CD4-positive, alpha-beta T cell (primary cell): Measurements from ENCODE around the gene KCNH1. TPM values are rescaled to one million over a fixed set of nuclear protein-coding genes. Genes with fewer than 3 reads are reported as not detected.

Source experiments
- ATAC-seq: fragments of 200-7000 bp; cut with Tn5 transposase; one replicate; pipeline ENCODE4 v1.10.0; 2022; ENCODE audit warnings: mild to moderate bottlenecking; ENCODE audit not compliant: poor library complexity
- CTCF ChIA-PET: fragments of 350-600 bp; sonication (Branson Sonifier 250); formaldehyde crosslinking; loops from one replicate; lab custom pipeline; 2021; ENCODE audit warnings: antibody characterized with exemption, inconsistent platforms; lab: Charles Lee
- POLR2A ChIA-PET: fragments of 350-600 bp; sonication (Branson Sonifier 250); formaldehyde crosslinking; loops from one replicate; lab custom pipeline; 2021; ENCODE audit warnings: antibody characterized with exemption, inconsistent platforms; lab: Charles Lee
- DNase-seq, 14 experiments: peaks; one replicate each; pipeline ENCODE4 v3.0.0-alpha.2; 2013 to 2020; ENCODE audit warnings: mixed read lengths in 2 of 14
- H3K27ac ChIP-seq, 2 donors: one replicate each; pipeline versions ENCODE4 v1.5.1 to v1.7.0; 2013; ENCODE audit warnings: low read length in 2 of 2, low read depth in 1 of 2, mild to moderate bottlenecking in 1 of 2
- H3K27me3 ChIP-seq, 2 experiments: 1 replicate in 1 of 2; 2 replicates in 1 of 2; pipeline versions ENCODE4 v1.6.1 to v1.7.0; 2013; ENCODE audit warnings: low read length in 2 of 2, control low read depth in 1 of 2, mild to moderate bottlenecking in 1 of 2, moderate library complexity in 1 of 2; ENCODE audit not compliant: insufficient read depth in 2 of 2, control insufficient read depth in 1 of 2
- H3K36me3 ChIP-seq: one replicate; pipeline ENCODE4 v1.6.1; 2013; ENCODE audit warnings: low read length, control low read depth; ENCODE audit not compliant: insufficient read depth
- H3K4me1 ChIP-seq: one replicate; pipeline ENCODE4 v1.6.1; 2013; ENCODE audit warnings: low read length, control low read depth; ENCODE audit not compliant: insufficient read depth
- H3K4me3 ChIP-seq: one replicate; pipeline ENCODE4 v1.5.1; 2013; ENCODE audit warnings: mild to moderate bottlenecking, low read length, moderate library complexity
- H3K9me3 ChIP-seq, 2 experiments: 1 replicate in 1 of 2; 2 replicates in 1 of 2; pipeline versions ENCODE4 v1.6.1 to v1.7.0; 2013; ENCODE audit warnings: low read length in 2 of 2, mild to moderate bottlenecking in 2 of 2, control low read depth in 1 of 2, moderate library complexity in 1 of 2; ENCODE audit not compliant: control insufficient read depth in 1 of 2, insufficient read depth in 1 of 2
- H3K27ac Mint-ChIP-seq: one replicate; pipeline ENCODE4 v1.8.0; 2020; ENCODE audit warnings: mixed read lengths
- H3K27me3 Mint-ChIP-seq: one replicate; pipeline ENCODE4 v1.8.0; 2021; ENCODE audit warnings: mixed read lengths
- H3K36me3 Mint-ChIP-seq: one replicate; pipeline ENCODE4 v1.8.0; 2021; ENCODE audit warnings: low read depth, mixed read lengths
- H3K4me1 Mint-ChIP-seq: one replicate; pipeline ENCODE4 v1.8.0; 2021; ENCODE audit warnings: low read depth, mixed read lengths
- H3K4me3 Mint-ChIP-seq: one replicate; pipeline ENCODE4 v1.8.0; 2020; ENCODE audit warnings: mild to moderate bottlenecking, mixed read lengths
- H3K9me3 Mint-ChIP-seq: one replicate; pipeline ENCODE4 v1.8.0; 2020; ENCODE audit warnings: mixed read lengths
- intact Hi-C, 2 experiments: fragments of 100-400 bp; cut with DNase I in 1 of 2; cut with micrococcal nuclease in 1 of 2; formaldehyde crosslinking; loops; one replicate each; pipeline versions ENCODE4 v1.15.1 to v1.9.0; 2023 to 2025; cut with DNase I, micrococcal nuclease
- total RNA-seq, 174 experiments: library from RNA in 2 of 174; stranded (reverse) in 2 of 174; gene quantifications; one replicate each; pipeline ENCODE4 v1.2.3 and lab custom pipeline; 2021 to 2026
- TF ChIP-seq, protein P1 (sequence below): fragments of 200-600 bp; IDR thresholded peaks from one replicate; pipeline ENCODE4 v1.8.0; 2022; ENCODE audit warnings: antibody characterized with exemption, mild to moderate bottlenecking

KCNH1 gene
- total RNA-seq, 2 experiments from 2014 or later: not detected

DNA sequence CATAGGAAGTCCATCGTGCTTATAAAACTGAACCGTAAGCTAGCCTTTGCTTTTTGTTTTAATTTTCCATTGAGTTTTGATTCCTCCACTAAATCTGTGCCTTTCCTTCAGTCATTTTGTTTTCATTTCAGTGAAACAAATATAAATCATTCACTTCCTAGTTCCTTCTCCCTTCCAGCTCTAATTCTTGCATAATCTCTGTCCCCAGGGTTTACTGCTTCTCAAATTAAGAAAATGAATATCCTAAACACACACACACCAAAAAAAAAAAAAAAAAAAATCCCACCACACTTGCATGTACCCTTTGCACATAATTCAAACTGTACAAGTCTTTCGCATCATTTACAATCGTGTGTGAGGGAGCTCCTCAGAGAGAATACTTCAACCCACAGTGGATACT is 6.8 kb downstream of the KCNH1 start:
- ChIA-PET CTCF (interaction anchor here (1.0 kb wide), 1 partner anchor 1998 kb away, joined by 4 read pairs; no protein-coding TSS in a partner anchor), POLR2A (no interaction called here)
- Histone ChIP-seq H3K27me3 (peaks cover 9 to 24% of the 10 kb centered on the region in 2 experiments), H3K9me3 (no peaks in the 10 kb centered on the region), H3K4me1 (no peaks in the 10 kb centered on the region), H3K36me3 (no peaks in the 10 kb centered on the region), H3K4me3 (no peak overlapping the region), H3K27ac (no peak overlapping the region)
- Mint-ChIP-seq H3K4me3 (no peak overlapping the region), H3K4me1 (no peaks in the 10 kb centered on the region), H3K9me3 (no peaks in the 10 kb centered on the region), H3K27me3 (peaks cover 70% of the 10 kb centered on the region), H3K27ac (no peak overlapping the region), H3K36me3 (no peaks in the 10 kb centered on the region)
- TF ChIP-seq, protein P1, sequence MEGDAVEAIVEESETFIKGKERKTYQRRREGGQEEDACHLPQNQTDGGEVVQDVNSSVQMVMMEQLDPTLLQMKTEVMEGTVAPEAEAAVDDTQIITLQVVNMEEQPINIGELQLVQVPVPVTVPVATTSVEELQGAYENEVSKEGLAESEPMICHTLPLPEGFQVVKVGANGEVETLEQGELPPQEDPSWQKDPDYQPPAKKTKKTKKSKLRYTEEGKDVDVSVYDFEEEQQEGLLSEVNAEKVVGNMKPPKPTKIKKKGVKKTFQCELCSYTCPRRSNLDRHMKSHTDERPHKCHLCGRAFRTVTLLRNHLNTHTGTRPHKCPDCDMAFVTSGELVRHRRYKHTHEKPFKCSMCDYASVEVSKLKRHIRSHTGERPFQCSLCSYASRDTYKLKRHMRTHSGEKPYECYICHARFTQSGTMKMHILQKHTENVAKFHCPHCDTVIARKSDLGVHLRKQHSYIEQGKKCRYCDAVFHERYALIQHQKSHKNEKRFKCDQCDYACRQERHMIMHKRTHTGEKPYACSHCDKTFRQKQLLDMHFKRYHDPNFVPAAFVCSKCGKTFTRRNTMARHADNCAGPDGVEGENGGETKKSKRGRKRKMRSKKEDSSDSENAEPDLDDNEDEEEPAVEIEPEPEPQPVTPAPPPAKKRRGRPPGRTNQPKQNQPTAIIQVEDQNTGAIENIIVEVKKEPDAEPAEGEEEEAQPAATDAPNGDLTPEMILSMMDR: no peak
- intact Hi-C loops: no loop called here
- no peak for ATAC-seq
- DNase-seq: no peak

DNA sequence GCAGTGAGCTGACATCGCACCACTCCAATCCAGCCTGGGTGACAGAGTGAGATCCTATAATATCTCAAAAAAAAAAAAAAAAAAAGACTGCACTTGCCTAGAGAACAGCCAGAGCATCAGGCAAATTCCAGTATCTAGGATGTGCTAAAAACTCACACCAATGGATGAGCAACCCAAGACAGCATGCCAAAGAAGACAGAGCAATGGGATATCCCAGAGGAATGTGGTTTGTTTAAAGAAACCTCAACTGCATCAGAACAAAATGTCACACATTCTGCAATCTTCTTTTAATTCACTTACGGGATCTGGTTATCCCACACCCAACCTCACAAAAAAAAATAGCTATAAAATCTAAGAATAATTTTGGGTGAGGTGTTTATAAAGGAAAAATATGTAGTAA is 7.3 kb downstream of the KCNH1 start:
- Histone ChIP-seq H3K4me1 (no peaks in the 10 kb centered on the region), H3K27ac (no peak overlapping the region), H3K9me3 (no peaks in the 10 kb centered on the region), H3K36me3 (no peaks in the 10 kb centered on the region), H3K4me3 (no peak overlapping the region), H3K27me3 (peaks cover 7 to 19% of the 10 kb centered on the region in 2 experiments)
- Mint-ChIP-seq H3K4me1 (no peaks in the 10 kb centered on the region), H3K27ac (no peak overlapping the region), H3K27me3 (peaks cover 69% of the 10 kb centered on the region), H3K4me3 (no peak overlapping the region), H3K36me3 (no peaks in the 10 kb centered on the region), H3K9me3 (no peaks in the 10 kb centered on the region)
- ChIA-PET POLR2A (no interaction called here), CTCF (interaction anchor here (1.0 kb wide), 1 partner anchor 1999 kb away, joined by 4 read pairs; no protein-coding TSS in a partner anchor)
- TF ChIP-seq, protein P1: no peak
- no peak for ATAC-seq
- no peak for DNase-seq
- intact Hi-C loops: no loop called here

DNA sequence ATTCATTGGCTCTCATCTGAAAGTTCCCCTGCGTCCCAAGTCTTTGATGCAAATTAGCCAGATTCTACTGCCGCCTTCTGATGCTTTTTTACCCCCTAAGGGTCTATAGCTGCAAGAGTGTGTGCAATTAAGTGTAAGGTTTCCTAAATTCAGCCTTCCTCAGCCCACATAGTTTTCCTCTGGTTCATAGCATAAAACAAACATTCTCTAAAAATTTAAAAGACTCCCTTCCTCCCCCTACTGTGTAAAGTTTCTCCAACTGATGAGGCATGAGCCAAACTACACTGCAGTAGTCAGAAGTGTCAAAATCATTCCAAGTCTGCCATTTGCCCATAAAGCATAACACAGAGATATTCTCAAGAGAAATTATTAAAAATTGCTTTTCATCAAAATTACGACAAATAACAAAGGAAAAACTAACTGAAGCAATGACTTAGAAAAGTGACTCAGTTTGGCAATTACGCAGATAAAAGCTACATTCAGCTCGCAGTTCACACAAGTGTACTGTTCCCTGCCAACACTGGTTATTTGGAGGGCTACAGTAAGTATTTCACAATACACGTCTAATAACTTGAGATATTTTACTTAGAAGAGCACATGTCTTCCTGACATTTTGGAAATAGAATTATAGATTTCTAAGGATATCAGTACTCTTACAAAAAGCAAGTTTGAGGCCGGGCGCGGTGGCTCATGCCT is 15.4 kb downstream of the KCNH1 start:
- no peak overlapping the region for H3K27ac ChIP-seq
- DNase-seq: no peak
- no peaks in the 10 kb centered on the region for H3K36me3 ChIP-seq
- no peak overlapping the region for H3K4me3 ChIP-seq
- Mint-ChIP-seq H3K9me3 (no peaks in the 10 kb centered on the region), H3K4me3 (no peak overlapping the region), H3K4me1 (no peaks in the 10 kb centered on the region), H3K36me3 (no peaks in the 10 kb centered on the region), H3K27me3 (peaks cover 73% of the 10 kb centered on the region), H3K27ac (no peak overlapping the region)
- CTCF ChIA-PET: no interaction called here
- ATAC-seq: no peak
- POLR2A ChIA-PET: no interaction called here
- H3K27me3 ChIP-seq: peaks cover 15 to 19% of the 10 kb centered on the region in 2 experiments
- TF ChIP-seq, protein P1: no peak
- intact Hi-C loops: no loop called here
- no peaks in the 10 kb centered on the region for H3K4me1 ChIP-seq
- no peaks in the 10 kb centered on the region for H3K9me3 ChIP-seq
